Activated CD4-positive, alpha-beta T cell treated with anti-CD3 and anti-CD28 coated beads, Interleukin-2, Interleukin-6, amounts not matched to agents 100 ng/mL and 50 ng/mL, durations not matched to agents 16 hours and 8 hours (primary cell): ENCODE results near the gene ITGB8.

Experiments
- DNase-seq: peaks from one replicate; pipeline ENCODE4 v3.0.0-alpha.2; 2020

ITGB8 gene

DNA sequence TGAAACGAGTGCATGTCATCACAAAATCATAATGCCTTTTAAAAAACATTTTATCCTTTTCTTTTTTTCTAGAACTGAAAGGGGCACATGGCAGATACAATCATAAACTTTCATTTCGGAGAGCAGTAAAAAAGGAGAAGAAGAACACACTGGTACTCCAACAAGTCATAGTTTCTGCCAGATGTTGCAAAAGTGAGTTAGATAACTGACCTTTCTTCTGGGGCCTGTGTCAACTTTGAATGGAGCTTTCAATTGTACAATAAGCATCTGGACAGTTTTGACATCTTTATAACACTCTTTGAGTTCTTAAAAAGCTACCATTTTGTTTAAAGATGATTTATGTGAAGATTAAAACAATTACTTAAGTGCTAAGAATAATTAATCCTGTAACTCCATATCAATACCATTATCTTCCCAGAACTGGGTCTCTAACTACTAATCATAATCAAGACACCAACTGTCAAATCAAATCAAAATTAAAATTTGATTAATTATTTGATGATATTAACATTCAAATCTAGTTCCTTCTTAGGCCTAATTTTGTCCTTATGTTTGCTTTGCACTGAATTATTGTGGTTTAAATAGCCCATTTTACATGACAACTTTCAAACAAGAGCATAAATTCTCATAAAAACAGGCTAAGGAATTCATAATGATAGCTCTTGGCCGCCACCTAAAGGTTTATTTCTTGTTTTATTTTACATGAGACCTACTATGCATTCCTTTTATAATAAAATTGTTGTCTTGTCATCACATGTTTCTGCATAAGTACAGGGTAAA lies 19.5 kb upstream of the ITGB8 start:
- DNase-seq: peak; percentile 33

- DNase-seq: no peak
These were observed 19.0 kb upstream of the ITGB8 start for GRCh38 chr7:20311743-20312042.

DNA sequence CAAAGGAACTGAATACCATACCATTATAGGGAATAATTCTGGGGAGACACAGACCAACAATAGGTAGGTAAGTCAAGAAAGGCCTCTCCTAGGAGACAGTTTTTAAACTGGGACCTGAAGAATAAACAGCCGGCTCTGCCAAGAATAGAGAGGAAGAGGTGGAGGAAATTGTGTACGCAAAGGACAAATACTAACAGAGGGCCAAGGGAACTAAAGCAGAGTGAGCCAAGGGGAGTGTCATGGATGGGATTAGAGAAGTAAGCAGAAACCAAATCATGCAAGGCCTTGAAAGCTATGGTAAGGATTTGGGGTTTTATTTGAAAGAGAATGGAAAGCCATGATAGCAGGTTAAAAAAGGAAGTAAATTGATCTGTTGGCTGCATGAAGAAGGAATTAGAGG lies 18.1 kb upstream of the ITGB8 start:
- DNase-seq: no peak

DNA sequence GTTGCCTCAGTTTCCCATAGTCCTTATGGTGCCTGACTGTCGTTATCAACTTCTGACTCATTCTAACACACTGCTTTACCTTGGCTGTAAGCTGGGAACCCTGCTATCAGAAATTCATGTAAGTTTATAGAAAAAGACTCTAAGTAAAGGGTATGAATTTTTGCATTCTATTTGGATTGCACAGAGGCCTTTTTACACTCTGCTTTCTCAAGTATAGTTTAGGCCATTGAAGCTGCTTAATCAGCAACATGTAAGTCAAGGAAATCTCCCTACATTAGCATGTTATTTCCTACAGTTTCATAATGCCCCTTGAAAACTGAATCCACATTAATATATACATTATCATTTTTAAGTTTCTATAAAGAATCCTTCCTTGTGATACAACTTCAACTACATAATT lies 17.1 kb upstream of the ITGB8 start:
- no peak for DNase-seq

DNA sequence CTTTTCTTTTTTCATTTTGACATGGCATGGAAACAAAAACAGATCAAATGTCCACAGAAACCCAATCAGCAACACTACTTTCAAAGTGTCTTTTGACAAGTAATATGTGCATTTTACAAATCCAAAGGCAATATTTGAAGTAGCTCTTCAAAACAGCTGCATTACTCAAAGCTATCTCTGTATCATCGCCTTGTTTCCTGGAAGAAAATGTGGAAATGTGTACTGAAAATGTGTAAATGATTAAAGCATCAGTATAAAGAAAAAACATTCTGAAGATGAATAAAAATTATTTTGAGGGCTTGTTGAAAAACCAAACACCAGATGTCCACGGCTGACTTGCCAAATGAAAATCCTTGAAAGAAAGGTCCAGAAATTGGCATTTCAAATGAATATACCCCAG lies 16.5 kb upstream of the ITGB8 start:
- DNase-seq: no peak

DNA sequence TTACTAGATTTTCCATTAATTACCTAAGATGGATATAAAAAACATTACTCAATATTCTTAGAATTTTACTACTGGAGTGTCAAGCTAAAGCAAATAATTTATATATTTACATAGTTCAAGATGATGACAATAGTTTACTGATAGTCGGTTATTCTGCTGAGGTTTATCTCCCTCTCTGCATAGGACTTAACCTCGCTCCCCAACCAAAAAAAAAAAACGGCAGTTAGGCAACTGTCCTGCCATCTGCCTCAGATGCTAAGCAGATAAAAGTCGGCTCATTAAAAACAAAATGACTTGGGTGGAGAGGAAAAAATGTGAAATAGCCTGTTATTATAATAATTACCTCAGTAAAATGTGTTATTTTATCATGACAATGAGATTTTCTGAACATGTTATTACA lies 14.0 kb upstream of the ITGB8 start:
- no peak for DNase-seq

DNA sequence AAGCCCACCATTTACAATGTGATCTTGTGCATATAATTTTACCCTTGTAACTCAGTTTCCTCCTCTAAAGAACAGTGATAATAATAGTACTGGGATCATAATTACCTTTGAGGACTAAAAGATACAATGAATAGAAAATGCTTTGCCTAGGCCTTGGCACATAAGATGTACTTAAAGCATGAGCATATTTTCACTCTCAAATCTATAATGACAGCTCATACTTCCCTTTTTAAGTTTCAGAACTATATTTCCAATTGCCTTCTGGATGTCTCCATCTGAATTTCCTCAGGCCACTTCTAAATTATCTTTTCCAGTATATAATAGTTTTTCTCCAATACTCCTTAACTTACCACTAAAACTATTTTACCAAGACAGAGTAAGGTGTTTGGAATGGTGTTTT lies 13.3 kb upstream of the ITGB8 start:
- DNase-seq: no peak

DNA sequence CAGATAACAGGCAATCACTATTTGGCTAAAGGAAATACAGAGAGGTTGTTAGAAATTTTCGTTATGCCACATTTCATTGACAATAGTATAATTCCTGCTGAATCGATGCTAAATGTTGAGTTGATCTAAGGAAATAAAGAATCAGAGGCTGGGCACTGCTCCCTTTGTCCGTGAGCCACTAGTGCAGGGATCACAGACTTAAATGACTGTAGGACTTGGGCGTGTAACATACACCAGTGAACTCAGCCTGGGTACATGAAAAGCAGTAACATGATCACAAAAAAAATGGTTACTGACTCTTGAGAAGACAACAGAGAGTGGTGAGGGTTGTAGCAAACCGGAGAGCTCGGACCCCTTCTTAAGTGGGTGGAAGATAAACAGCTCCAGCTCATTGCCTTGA lies 11.8 kb upstream of the ITGB8 start:
- no peak for DNase-seq

GRCh38 chr7:20320322-20320721 lies 10.4 kb upstream of the ITGB8 start:
- no peak for DNase-seq

DNA sequence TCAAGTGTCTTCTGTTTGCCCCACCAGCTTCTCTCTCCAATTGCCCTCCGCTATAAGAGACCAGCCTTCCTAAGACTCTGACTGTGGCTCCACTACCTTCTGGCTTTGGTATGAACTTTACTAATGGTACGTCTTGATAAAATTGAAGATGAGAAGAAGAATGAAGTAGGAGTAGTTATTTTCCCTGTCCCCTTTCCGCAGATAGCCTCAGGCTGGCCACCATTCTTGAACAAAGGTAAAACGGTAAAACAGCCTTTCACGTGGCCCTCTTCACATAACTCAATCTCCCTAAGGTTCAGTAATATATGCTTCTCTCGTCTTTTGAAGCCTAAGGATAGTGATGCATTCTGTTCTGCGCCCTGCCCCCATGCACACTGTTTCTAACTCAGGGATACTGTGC lies 9.9 kb upstream of the ITGB8 start:
- no peak for DNase-seq

- no peak for DNase-seq
These were observed 7.1 kb upstream of the ITGB8 start for GRCh38 chr7:20323595-20323994.

DNA sequence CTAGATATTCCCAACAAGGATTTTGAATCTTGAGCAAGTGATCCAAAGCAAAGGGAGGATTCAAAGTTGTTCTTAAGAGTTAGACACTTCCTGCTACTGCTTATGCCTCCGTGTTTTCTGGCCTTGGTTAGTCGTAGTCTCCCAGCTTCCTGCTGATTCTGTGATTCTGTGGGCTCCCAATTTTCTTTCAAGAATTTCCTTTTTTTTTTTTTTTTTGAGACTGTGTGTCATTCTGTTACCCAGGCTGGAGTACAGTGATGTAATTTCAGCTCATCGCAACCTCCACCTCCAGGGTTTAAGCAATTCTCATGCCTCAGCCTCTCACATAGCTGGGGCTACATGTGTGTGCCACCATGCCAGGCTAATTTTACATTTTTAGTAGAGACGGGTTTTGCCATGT lies 4.4 kb upstream of the ITGB8 start:
- DNase-seq: no peak

DNA sequence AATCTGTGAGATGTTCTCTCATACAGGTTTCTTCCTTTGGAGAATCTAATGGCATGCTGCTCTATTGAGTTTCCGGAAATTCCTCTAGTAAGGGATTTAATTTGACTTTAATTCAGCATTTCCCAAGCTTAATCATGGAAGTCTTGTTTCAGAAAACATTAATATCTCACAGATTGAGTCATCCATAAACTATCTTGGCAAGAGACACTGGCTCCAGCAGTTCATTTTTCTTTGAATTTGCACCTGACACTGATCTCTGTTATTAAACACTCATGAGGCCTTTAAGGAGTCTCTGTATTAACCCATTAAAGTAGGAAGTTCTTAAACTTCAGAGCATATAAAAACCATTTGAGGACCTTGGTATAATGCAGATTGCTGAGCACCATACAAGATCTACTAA lies 3.6 kb upstream of the ITGB8 start:
- no peak for DNase-seq

DNA sequence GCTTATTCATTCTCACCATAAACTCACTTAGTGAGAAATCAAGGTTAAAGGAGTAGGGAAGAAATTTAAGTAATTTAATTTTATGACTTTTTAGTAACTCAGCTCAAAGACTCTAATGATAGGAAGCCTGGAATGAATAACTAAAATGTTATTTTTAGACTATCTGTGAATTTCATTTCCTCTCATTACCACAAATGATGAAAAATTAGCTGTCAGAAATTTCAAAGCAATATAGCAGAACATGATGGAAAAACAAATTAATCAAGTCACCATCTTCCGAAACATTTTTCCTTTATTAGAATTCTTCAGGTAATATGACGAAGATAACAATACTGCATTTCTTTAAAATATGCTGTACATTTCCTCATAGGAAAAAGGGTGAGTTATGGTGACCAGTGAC lies 2.7 kb upstream of the ITGB8 start:
- DNase-seq: no peak

- no peak for DNase-seq
These were observed 2.0 kb upstream of the ITGB8 start for GRCh38 chr7:20328692-20329091.

DNA sequence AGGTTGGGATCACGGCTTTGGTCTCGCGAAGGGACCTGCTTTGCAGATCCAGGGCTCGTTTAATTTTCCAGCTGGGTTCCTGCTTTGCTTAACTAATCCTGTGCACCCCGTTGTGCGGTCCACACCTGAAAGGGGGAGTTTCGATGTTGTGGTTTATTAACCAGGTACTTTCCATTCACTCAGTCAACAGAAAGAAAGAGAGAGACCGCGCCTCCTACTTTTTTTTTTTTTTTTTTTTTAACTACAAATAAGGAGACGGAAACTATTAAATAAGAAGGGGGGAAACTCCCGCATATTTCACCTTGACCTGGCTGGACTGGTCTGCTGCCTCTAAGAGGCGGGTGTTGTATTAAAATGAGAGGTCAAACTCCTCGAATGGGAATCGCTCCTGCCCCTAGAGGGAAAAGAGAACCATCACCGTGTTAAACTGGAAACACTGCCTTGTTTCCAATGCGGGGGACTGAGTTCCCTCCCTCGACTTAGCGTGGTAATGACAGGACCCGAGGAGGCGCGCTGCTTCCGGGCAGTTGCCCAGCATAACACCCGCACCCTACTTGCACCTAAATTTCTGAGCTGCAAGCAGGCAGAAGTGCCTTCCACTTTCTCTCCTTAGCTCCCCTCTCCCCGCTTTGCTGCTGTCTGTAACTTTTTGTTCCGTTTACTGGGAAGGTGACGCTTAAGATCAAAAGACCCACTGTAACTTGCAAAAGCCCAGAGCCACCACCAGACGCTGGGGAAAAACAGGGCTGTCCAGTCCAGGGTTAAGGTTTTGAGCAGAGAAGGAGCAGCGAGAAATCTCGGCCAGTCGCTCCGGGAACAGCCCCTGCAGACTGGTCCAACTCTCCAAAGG lies 1.1 kb upstream of the ITGB8 start:
- peak; percentile 5 for DNase-seq

DNA sequence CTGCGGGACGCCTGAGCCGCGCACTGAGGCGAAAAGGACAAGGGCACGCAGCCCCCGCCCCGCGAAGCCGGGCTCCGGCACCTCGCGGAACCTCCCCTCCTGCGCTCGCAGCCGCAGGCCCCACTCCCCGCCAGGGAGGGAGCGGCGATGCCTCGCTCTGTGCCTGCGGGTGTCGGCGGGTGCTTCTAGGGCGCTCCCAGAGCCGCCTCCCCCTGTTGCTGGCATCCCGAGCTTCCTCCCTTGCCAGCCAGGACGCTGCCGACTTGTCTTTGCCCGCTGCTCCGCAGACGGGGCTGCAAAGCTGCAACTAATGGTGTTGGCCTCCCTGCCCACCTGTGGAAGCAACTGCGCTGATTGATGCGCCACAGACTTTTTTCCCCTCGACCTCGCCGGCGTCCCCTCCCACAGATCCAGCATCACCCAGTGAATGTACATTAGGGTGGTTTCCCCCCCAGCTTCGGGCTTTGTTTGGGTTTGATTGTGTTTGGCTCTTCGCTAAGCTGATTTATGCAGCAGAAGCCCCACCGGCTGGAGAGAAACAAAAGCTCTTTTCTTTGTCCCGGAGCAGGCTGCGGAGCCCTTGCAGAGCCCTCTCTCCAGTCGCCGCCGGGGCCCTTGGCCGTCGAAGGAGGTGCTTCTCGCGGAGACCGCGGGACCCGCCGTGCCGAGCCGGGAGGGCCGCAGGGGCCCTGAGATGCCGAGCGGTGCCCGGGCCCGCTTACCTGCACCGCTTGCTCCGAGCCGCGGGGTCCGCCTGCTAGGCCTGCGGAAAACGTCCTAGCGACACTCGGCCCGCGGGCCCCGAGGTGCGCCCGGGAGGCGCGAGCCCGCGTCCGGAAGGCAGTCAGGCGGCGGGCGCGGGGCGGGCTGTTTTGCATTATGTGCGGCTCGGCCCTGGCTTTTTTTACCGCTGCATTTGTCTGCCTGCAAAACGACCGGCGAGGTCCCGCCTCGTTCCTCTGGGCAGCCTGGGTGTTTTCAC lies 519 bp downstream of the ITGB8 start:
- peak; percentile 19 for DNase-seq

GRCh38 chr7:20331910-20332813 lies 1.5 kb downstream of the ITGB8 start:
- no peak for DNase-seq

DNA sequence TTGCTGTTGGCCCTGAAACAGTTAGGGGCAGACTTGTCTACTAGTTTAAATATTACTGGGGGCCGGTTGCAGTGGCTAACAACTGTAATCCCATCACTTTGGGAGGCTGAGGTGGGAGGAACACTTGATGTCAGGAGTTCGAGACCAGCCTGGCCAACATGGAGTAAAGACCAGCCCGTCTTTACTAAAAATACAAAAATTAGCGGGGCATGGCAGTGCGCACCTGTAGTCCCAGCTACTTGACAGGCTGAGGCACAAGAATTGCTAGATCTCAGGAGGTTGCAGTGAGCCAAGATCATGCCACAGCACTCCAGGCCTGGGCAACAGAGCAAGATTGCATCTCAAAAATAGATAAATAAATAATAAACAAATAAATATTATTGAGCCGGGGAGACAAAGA lies 7.6 kb downstream of the ITGB8 start:
- no peak for DNase-seq

DNA sequence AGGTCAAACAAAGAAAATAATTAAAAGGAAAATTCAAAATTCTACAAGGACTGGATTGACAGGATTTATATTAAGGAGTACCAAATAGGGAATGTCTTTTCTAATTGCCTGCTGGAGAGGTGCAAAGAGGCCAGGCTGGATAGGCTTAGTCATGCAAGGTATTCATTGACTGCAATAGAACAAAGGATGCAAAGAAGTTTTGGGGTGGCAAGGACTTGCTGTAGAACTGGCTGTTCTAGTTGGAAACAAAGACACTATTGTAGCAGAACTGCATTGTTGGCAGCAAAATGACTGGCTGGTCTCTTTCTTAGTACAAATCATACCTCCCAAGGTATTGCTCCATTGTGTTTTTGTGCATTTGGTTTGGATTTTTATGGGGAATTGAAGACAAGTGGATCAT lies 10.1 kb downstream of the ITGB8 start:
- no peak for DNase-seq

DNA sequence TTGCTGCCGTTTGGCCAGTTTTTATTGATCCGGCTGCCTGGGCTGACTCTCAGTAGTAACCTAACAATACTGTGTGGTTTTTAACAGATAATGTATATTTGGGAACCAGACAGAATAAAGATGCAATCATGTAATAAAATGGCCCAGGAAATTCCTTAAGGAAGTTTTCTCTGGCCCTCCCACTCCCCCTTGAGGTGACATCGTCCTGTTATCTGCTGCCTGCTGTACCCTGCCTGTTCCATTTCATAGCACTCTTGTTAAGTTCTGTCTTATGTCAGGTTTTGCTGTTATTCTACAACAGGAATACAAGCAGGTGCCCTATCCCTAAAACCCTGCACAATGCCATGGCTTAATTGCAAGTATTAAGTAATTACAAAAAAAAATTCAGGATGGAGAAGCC lies 12.5 kb downstream of the ITGB8 start:
- no peak for DNase-seq

DNA sequence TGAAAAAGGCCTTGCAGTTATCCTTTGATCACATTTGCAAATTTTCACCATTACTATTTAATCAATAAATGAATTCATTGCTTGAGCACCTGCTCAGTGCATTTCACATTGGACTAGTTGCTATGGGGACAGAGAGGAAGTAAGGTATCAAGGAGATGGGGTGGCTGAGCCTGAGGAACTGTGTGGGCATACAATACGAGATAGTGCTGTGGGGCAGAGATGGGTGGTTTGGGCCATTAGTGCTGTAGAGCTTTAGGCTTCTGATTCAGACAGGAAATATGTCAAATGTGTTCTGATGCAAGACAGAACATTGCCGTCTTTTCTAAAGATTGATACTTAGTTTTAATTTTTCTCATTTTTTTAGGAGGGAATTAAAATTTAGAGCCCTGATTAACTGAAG lies 13.2 kb downstream of the ITGB8 start:
- no peak for DNase-seq
